A549 (cell line): Measurements from ENCODE around the gene COL13A1. TPM values are rescaled to one million over a fixed set of nuclear protein-coding genes. Genes with fewer than 3 reads are reported as not detected.

ENCODE experiments used
- ATAC-seq, 2 experiments: fragments of 200-7000 bp in 1 of 2; fragments of >200 bp in 1 of 2; cut with Nextera tagmentation in 1 of 2; cut with Tn5 transposase in 1 of 2; 3 replicates each; pipeline versions ENCODE4 v1.8.0 to v1.9.1; 2018 to 2020; ENCODE audit warnings: mild to moderate bottlenecking in 1 of 2, moderate library complexity in 1 of 2
- CTCF ChIA-PET: fragments of 300-600 bp; sonication (Branson Sonifier 250); formaldehyde crosslinking; extraction: SDS; loops from one replicate; lab custom pipeline; 2021; ENCODE audit warnings: antibody characterized with exemption, inconsistent platforms; lab: Yijun Ruan, JAX
- POLR2A ChIA-PET: fragments of 350-600 bp; formaldehyde crosslinking; extraction: SDS; loops from one replicate; lab custom pipeline; 2021; ENCODE audit warnings: antibody characterized with exemption, inconsistent platforms; lab: Yijun Ruan, JAX
- DNase-seq, 2 experiments: peaks; one replicate each; pipeline versions ENCODE4 v3.0.0 to v3.0.0-alpha.2; 2011 to 2016; ENCODE audit warnings: low read depth in 1 of 2, low spot score in 1 of 2
- FAIRE-seq: peaks from 2 replicates; lab custom pipeline; 2011; peaks lifted over from hg19 to GRCh38; lab: Jason Lieb, UNC
- H3K27ac ChIP-seq, 2 experiments: fragments of >200 bp; sonication (Bioruptor Twin); formaldehyde crosslinking; 3 replicates each; pipeline ENCODE4 v1.5.1; 2016 to 2017
- H3K4me1 ChIP-seq: fragments of >200 bp; sonication (Bioruptor Twin); formaldehyde crosslinking; 3 replicates; pipeline ENCODE4 v1.6.1; 2016
- H3K4me2 ChIP-seq: fragments of >200 bp; sonication (Bioruptor Twin); formaldehyde crosslinking; 3 replicates; pipeline ENCODE4 v1.6.1; 2016
- H3K4me3 ChIP-seq: fragments of >200 bp; sonication (Bioruptor Twin); formaldehyde crosslinking; 3 replicates; pipeline ENCODE4 v1.5.1; 2016
- H3K9me3 ChIP-seq: fragments of >200 bp; sonication (Bioruptor Twin); formaldehyde crosslinking; 3 replicates; pipeline ENCODE4 v1.6.1; 2016
- ATOH8 ChIP-seq: fragments of 250-450 bp; sonication (Bioruptor Pico); IDR thresholded peaks from 2 replicates; pipeline ENCODE4 v1.5.0; 2020; ENCODE audit warnings: low read depth, mild to moderate bottlenecking, moderate library complexity
- BCL3 ChIP-seq: fragments of >200 bp; sonication (Bioruptor Twin); formaldehyde crosslinking; IDR thresholded peaks from 3 replicates; pipeline ENCODE4 v1.6.1; 2016
- CBX2 ChIP-seq: fragments of 200-600 bp; sonication (generic); IDR thresholded peaks from 2 replicates; pipeline ENCODE4 v1.6.1; 2016; ENCODE audit warnings: low read depth, mild to moderate bottlenecking, borderline replicate concordance
- CEBPB ChIP-seq, 2 experiments: fragments of >200 bp in 1 of 2; sonication (Bioruptor Twin) in 1 of 2; formaldehyde crosslinking in 1 of 2; IDR thresholded peaks; 2 replicates each; pipeline ENCODE4 v1.6.1; 2012 to 2016
- CHD2 ChIP-seq: fragments of 150-350 bp; IDR thresholded peaks from 2 replicates; pipeline ENCODE4 v1.6.1; 2014; ENCODE audit warnings: low read length; ENCODE audit not compliant: partially characterized antibody
- CHD4 ChIP-seq: fragments of 200-600 bp; sonication (generic); IDR thresholded peaks from 2 replicates; pipeline ENCODE4 v1.6.1; 2016; ENCODE audit warnings: antibody characterized with exemption, mild to moderate bottlenecking, borderline replicate concordance
- E2F6 ChIP-seq: IDR thresholded peaks from 2 replicates; pipeline ENCODE4 v1.6.1; 2012; ENCODE audit warnings: low read depth, borderline replicate concordance
- ELK1 ChIP-seq: fragments of 150-350 bp; IDR thresholded peaks from 2 replicates; pipeline ENCODE4 v1.6.1; 2014; ENCODE audit warnings: low read depth, mild to moderate bottlenecking, low read length
- ESRRA ChIP-seq: fragments of 150-350 bp; IDR thresholded peaks from 2 replicates; pipeline ENCODE4 v1.6.1; 2014; ENCODE audit warnings: mild to moderate bottlenecking, low read length, borderline replicate concordance
- FOSL2 ChIP-seq, 2 experiments: fragments of 450-650 bp in 1 of 2; fragments of >200 bp in 1 of 2; sonication (Bioruptor Twin) in 1 of 2; formaldehyde crosslinking; IDR thresholded peaks; 2 replicates each; pipeline versions ENCODE4 v1.5.0 to v1.6.1; 2016 to 2020; ENCODE audit warnings: mild to moderate bottlenecking in 1 of 2, moderate library complexity in 1 of 2
- GATA3 ChIP-seq: IDR thresholded peaks from 2 replicates; pipeline ENCODE4 v1.6.1; 2012; ENCODE audit warnings: borderline replicate concordance
- HOXB13 ChIP-seq: fragments of 250-450 bp; sonication (Bioruptor Pico); IDR thresholded peaks from 2 replicates; pipeline ENCODE4 v1.5.0; 2020; ENCODE audit warnings: low read depth, mild to moderate bottlenecking, moderate library complexity
- HOXB5 ChIP-seq: fragments of 250-450 bp; sonication (Bioruptor Pico); IDR thresholded peaks from 2 replicates; pipeline ENCODE4 v1.5.0; 2020; ENCODE audit warnings: mild to moderate bottlenecking, moderate library complexity
- NR3C1 ChIP-seq: fragments of >200 bp; sonication (Bioruptor Twin); formaldehyde crosslinking; IDR thresholded peaks from 3 replicates; pipeline ENCODE4 v1.6.1; 2017
- PBX3 ChIP-seq: IDR thresholded peaks from 2 replicates; pipeline ENCODE4 v1.6.1; 2012
- PHF8 ChIP-seq: fragments of 200-600 bp; sonication (generic); IDR thresholded peaks from 2 replicates; pipeline ENCODE4 v1.6.1; 2016; ENCODE audit warnings: low read depth, mild to moderate bottlenecking, antibody characterized with exemption, moderate library complexity, borderline replicate concordance
- POLR2A ChIP-seq: IDR thresholded peaks from 2 replicates; pipeline ENCODE4 v1.6.1; 2012; ENCODE audit warnings: mild to moderate bottlenecking, low read length
- POLR2AphosphoS2 ChIP-seq: conservative IDR thresholded peaks from 2 replicates; pipeline ENCODE4 v1.6.1; 2012; ENCODE audit warnings: low read length, improper control_type of control experiment, inconsistent platforms
- SMC3 ChIP-seq: fragments of >200 bp; sonication (Bioruptor Twin); formaldehyde crosslinking; IDR thresholded peaks from 3 replicates; pipeline ENCODE4 v1.6.1; 2018; ENCODE audit warnings: inconsistent platforms
- SREBF2 ChIP-seq: fragments of 450-650 bp; IDR thresholded peaks from 2 replicates; pipeline ENCODE4 v1.6.1; 2014; ENCODE audit warnings: mild to moderate bottlenecking, moderate library complexity
- ZC3H11A ChIP-seq: fragments of 450-650 bp; IDR thresholded peaks from 2 replicates; pipeline ENCODE4 v1.6.1; 2014; ENCODE audit warnings: antibody characterized with exemption, mild to moderate bottlenecking
- ZFP36 ChIP-seq: fragments of 450-650 bp; IDR thresholded peaks from 2 replicates; pipeline ENCODE4 v1.6.1; 2014; ENCODE audit warnings: borderline replicate concordance; ENCODE audit not compliant: partially characterized antibody
- ZSCAN20 ChIP-seq: fragments of 250-450 bp; sonication (Bioruptor Pico); IDR thresholded peaks from 2 replicates; pipeline ENCODE4 v1.8.0; 2022; ENCODE audit warnings: mild to moderate bottlenecking, moderate library complexity
- WGBS: methylation state at CpG from one replicate; pipeline ENCODE4 v1.1.6; 2017; ENCODE audit errors: missing lambda C conversion rate; 5-methylcytosine and 5-hydroxymethylcytosine counted together
- polyA plus RNA-seq, 4 experiments: library from polyadenylated mRNA; depleted of rRNA in 3 of 4; stranded (reverse); fragments of >200 nt; fragmentation: RNase III in 1 of 4; extraction: RNeasy Plus Mini Kit Qiagen cat#74134 plus additional on column Dnase treatment in 1 of 4; gene quantifications; 2 replicates in 3 of 4; 3 replicates in 1 of 4; pipeline ENCODE4 v1.2.3, GENCODE V29; 2011 to 2017
- TF ChIP-seq, protein P1 (sequence below): IDR thresholded peaks from 2 replicates; pipeline ENCODE4 v1.6.1; 2012
- TF ChIP-seq, protein P2 (sequence below): fragments of >200 bp; sonication (Bioruptor Twin); formaldehyde crosslinking; IDR thresholded peaks from 3 replicates; pipeline ENCODE4 v1.5.1; 2016
- TF ChIP-seq, protein P3 (sequence below): fragments of >200 bp; sonication (Bioruptor Twin); formaldehyde crosslinking; IDR thresholded peaks from 2 replicates; pipeline ENCODE4 v1.6.1; 2016

Gene COL13A1
- polyA plus RNA-seq, 2 of the 4 experiments (the other 2 are of a cell fraction), result 0.08 to 0.27 TPM

DNA sequence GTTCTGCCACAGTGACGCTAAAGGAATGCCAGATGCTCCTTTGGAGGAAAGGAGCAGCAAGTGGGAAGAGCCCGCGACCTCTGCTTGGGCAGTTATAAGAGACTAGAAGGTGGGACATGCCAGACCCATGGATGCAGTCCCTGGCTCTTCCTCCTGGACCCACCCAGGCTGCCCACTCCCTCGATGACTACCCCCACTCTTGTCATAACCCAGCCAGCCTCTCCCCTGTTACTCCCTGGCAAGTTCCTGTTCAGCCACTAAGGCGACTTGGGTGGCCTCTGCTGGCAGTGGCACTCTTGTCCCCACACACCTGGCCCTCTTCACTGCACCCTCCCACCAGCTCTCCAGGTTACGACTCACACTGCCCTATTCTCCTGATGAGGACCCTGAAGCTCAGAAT lies 33.5 kb downstream of the COL13A1 start:
- DNase-seq, result no peak
- no peak for ATAC-seq
- H3K27ac ChIP-seq, result no peak overlapping the region
- H3K4me3 ChIP-seq, result no peak overlapping the region
- H3K4me2 ChIP-seq, result no peak overlapping the region
- no peak for TF ChIP-seq ATOH8 (CRISPR knock-in tag)
- TF ChIP-seq BCL3, result no peak
- no peak for TF ChIP-seq E2F6
- TF ChIP-seq NR3C1, result no peak
- TF ChIP-seq, protein P1, sequence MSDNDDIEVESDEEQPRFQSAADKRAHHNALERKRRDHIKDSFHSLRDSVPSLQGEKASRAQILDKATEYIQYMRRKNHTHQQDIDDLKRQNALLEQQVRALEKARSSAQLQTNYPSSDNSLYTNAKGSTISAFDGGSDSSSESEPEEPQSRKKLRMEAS, result no peak
- TF ChIP-seq PHF8, result no peak
- TF ChIP-seq HOXB5 (CRISPR knock-in tag), result no peak
- no peak for TF ChIP-seq SREBF2
- TF ChIP-seq ZSCAN20 (CRISPR knock-in tag), result no peak
- TF ChIP-seq CEBPB (IDR thresholded peaks at IDR 0.05), result no peak
- TF ChIP-seq, all 56 proteins: peak for 0
- H3K9me3 ChIP-seq, result no peaks in the 10 kb centered on the region
- FAIRE-seq, result no peak
- ChIA-PET CTCF (interaction anchor here (0.9 to 2.5 kb wide), 6 partner anchors 8 to 48 kb away, joined by 3 to 8 read pairs (median 4); no protein-coding TSS in a partner anchor), POLR2A (no interaction called here)
- no peaks in the 10 kb centered on the region; the same call in 2 of the 3 replicates for H3K4me1 ChIP-seq
- WGBS, result 41% methylated on average over 6 of the region's 6 CpGs

DNA sequence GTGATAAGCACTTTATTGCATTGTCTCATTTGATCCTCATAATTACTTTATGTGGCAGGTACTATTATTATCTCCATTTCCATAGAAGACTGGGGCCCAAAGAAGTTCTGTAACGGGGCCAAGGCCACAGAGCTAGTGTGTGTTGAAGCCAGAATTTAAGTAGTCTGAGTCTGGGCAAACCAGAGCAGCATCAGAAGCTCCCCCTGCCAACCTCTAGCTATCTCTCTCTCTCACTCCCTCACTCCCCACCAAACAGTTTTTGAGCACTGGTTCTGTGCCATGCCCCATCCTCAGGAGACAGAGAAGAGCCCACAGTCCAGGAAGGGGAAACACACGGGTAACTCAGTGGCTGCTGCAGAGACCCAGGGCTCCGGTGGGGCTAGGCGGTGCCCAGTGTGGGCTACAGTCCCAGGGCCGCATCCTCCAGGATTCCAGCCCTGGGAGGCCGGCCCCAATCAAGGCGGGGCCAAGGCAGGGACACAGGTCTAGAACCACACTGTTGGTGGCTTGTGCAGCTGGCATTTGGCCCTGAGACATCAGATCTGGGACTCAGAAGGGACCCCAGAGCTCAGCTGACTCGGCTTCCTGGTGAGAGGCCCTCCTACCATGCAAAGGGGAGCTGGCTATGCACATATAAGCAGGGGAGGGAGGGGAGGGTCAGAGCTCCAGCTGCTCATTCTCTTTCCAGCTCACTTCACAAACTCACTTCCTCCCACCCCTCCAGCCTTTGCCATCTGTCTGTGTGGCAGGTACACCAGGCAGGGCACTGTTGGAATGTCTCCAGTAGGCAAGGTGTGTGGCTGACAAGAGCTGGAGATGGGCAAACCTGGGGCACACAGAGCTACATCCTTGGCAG lies 34.4 kb downstream of the COL13A1 start:
- POLR2A ChIA-PET, result no interaction called here
- Histone ChIP-seq H3K4me2 (no peak overlapping the region), H3K27ac (no peak overlapping the region), H3K4me1 (no peaks in the 10 kb centered on the region; the same call in 2 of the 3 replicates), H3K9me3 (no peaks in the 10 kb centered on the region), H3K4me3 (no peak overlapping the region)
- CTCF ChIA-PET, result interaction anchor here (0.9 to 2.9 kb wide), 5 partner anchors 9 to 79 kb away, joined by 3 to 18 read pairs (median 6); no protein-coding TSS in a partner anchor
- no peak for FAIRE-seq
- no peak for TF ChIP-seq GATA3
- no peak for TF ChIP-seq CHD4
- TF ChIP-seq CBX2, result no peak
- no peak for TF ChIP-seq HOXB13 (CRISPR knock-in tag)
- no peak for TF ChIP-seq NR3C1
- TF ChIP-seq PBX3, result no peak
- TF ChIP-seq ELK1, result no peak
- no peak for TF ChIP-seq POLR2A
- no peak for TF ChIP-seq CHD2
- no peak for TF ChIP-seq ESRRA
- no peak for TF ChIP-seq ZFP36
- no peak for TF ChIP-seq SMC3
- TF ChIP-seq FOSL2 (IDR thresholded peaks at IDR 0.05), result no peak
- TF ChIP-seq FOSL2 (CRISPR knock-in tag; IDR thresholded peaks at IDR 0.05), result no peak
- TF ChIP-seq, protein P2, sequence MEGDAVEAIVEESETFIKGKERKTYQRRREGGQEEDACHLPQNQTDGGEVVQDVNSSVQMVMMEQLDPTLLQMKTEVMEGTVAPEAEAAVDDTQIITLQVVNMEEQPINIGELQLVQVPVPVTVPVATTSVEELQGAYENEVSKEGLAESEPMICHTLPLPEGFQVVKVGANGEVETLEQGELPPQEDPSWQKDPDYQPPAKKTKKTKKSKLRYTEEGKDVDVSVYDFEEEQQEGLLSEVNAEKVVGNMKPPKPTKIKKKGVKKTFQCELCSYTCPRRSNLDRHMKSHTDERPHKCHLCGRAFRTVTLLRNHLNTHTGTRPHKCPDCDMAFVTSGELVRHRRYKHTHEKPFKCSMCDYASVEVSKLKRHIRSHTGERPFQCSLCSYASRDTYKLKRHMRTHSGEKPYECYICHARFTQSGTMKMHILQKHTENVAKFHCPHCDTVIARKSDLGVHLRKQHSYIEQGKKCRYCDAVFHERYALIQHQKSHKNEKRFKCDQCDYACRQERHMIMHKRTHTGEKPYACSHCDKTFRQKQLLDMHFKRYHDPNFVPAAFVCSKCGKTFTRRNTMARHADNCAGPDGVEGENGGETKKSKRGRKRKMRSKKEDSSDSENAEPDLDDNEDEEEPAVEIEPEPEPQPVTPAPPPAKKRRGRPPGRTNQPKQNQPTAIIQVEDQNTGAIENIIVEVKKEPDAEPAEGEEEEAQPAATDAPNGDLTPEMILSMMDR, result no peak
- no peak for TF ChIP-seq POLR2AphosphoS2
- TF ChIP-seq, protein P3, sequence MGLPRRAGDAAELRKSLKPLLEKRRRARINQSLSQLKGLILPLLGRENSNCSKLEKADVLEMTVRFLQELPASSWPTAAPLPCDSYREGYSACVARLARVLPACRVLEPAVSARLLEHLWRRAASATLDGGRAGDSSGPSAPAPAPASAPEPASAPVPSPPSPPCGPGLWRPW, result no peak
- no peak for TF ChIP-seq ZSCAN20 (CRISPR knock-in tag)
- no peak for TF ChIP-seq ZC3H11A
- TF ChIP-seq, all 56 proteins: peak for 0
- WGBS, result 66% methylated on average over 7 of the region's 8 CpGs
- no peak for ATAC-seq
- DNase-seq, result no peak
